ENCODE data around the gene CCL21. TPM values are rescaled to one million over a fixed set of nuclear protein-coding genes. Genes with fewer than 3 reads are reported as not detected.
A peak's percentile ranks its signal among the peaks of the same experiment; 100 is the strongest.

The CCL21 gene
- total and polyA plus RNA-seq, 2 of the 8 experiments (the other 6 are each of a cell fraction or from before 2014, with no cell fraction given), result not detected

GRCh38 chr9:34664281-34665066 lies 45.5 kb downstream of the CCL21 start (continued):
- TF ChIP-seq JUND (IDR thresholded peaks at IDR 0.05; ENCODE audit: low read length) (no peak), NRF1 (IDR thresholded peaks at IDR 0.05; ENCODE audit: low read depth, low read length) (no peak), CHD1 (IDR thresholded peaks at IDR 0.05; ENCODE audit: low read depth, low read length) (no peak), POU5F1 (IDR thresholded peaks at IDR 0.05; ENCODE audit: low read depth, low read length) (no peak), JUN (IDR thresholded peaks at IDR 0.05; ENCODE audit: low read depth, low read length) (no peak), TCF12 (IDR thresholded peaks at IDR 0.05; ENCODE audit: low read depth, low read length) (no peak), SUZ12 (IDR thresholded peaks at IDR 0.05; ENCODE audit: low read length) (no peak; the same call in 1 of the 2 replicates), EZH2 (IDR thresholded peaks at IDR 0.05; ENCODE audit: low read depth, low read length, severe bottlenecking) (no peak), TAF7 (optimal IDR thresholded peaks at IDR 0.05; ENCODE audit: borderline replicate concordance, low read depth, low read length) (peak; percentile 43), SIRT6 (IDR thresholded peaks at IDR 0.05; ENCODE audit: low read length) (no peak), TBP (IDR thresholded peaks at IDR 0.05; ENCODE audit: low read depth, low read length) (no peak), PHF8 (conservative IDR thresholded peaks at IDR 0.05; ENCODE audit: low read depth, low read length) (no peak), RFX5 (IDR thresholded peaks at IDR 0.05; ENCODE audit: borderline replicate concordance, low read depth, low read length) (no peak)
- TF ChIP-seq, protein P1, sequence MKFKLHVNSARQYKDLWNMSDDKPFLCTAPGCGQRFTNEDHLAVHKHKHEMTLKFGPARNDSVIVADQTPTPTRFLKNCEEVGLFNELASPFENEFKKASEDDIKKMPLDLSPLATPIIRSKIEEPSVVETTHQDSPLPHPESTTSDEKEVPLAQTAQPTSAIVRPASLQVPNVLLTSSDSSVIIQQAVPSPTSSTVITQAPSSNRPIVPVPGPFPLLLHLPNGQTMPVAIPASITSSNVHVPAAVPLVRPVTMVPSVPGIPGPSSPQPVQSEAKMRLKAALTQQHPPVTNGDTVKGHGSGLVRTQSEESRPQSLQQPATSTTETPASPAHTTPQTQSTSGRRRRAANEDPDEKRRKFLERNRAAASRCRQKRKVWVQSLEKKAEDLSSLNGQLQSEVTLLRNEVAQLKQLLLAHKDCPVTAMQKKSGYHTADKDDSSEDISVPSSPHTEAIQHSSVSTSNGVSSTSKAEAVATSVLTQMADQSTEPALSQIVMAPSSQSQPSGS (IDR thresholded peaks at IDR 0.05; ENCODE audit: low read length), result no peak

All from H1 (cell line).